Measurements from ENCODE around the gene LALBA.
"Not testable (repeated sequence)": the region's sequence is repeated elsewhere in the genome, so short reads cannot be mapped to it uniquely, and the experiment has no call there.

LALBA gene

DNA sequence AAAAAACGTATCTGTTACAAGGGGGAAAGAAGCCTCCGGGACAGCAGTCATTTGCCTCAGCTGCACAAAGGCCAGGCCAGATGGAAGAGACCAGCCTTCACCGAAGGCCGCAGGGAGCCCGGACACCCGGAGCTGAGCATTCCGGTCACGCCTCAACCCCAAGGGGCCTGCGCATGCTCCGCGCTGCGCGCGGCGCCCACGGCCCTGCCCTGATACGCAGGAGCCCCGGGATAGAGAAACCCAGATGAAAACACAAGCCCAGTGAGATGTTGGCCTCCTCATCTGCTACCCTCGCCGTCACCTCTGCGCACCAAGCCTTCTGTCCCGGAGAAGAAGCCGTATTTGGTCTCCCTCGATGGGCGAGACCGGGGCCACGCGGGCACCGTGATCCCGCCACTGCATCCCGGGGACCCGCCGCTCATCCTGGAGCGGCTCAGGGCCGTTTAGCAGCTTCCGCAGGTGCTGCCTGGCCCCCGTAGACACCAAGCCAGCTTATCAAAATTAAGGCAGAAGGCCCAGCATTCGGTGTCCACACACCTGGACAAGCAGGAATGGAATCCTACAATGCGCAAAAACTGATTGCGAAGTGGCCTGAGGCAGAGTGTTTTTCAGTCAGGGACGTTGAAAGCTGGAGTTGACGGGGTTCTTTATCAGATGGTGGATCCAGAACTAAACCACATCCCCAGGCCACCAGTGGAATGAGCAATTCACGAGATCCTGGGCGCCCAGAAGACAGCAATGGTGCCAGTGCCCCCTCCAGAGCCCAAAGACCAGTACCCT is 41.8 kb downstream of the LALBA start:
- DNase-seq (ENCODE audit: low spot score): no peak

DNA sequence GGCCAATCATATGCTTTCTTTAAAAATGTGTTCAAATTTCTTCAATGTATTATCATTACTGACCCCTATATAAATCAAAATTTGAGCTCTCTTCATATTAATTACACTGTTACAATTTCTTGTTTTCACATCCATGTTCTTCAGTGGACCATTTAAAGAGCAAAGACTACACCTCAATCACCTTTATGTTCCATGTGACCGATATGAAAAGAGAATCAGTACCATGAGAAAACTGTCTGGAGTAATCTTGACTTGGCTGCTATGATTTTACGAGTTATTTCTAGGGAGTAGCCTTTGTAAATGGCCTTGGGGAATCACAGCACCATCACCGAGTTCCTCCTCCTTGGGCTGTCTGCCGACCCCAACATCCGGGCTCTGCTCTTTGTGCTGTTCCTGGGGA is 44.5 kb downstream of the LALBA start, which contains the start of gene OR8S1:
TSS of gene OR8S1 (plus strand) at position 301 of the 400 bp plus-strand sequence. CDS start at position 301, 0 bp downstream.
- DNase-seq (ENCODE audit: low spot score): no peak

DNA sequence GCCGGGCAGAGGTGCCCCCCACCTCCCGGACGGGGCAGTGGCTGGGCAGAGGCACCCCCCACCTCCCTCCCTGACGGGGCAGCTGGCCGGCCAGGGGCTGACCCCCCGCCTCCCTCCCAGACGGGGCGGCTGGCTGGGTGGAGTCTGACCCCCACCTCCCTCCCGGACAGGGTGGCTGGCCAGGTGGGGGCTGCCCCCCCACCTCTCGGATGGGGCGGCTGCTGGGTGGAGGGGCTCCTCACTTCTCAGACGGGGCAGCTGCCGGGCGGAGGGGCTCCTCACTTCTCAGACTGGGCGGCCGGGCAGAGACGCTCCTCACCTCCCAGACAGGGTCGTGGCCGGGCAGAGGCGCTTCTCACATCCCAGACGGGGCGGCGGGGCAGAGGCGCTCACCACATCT is 49.5 kb downstream of the LALBA start:
- not testable (repeated sequence) for DNase-seq (ENCODE audit: low spot score)

Measured in kidney capillary endothelial cell (primary cell).